ENCODE measurements around the gene GTF3A.

DNA sequence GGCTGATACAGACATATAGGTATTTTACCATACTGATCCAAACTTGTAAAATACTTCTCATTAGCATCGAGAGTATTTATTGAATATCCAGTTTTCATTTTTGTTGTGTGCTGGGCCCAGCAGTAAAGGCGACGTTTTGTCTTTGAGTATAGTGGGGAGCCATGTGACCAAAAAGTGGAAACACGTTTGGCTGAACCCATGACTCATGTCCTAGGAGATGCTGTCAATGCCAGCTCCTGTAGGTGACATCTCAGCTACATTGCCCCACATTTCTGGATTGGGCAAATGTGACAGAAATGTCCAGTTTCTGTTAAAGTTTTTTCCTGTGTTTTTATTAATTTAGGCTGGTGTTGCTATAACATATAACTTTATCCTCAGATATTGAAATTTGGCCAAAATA, 26.1 kb upstream of the GTF3A start:
- TF ChIP-seq, protein P1, sequence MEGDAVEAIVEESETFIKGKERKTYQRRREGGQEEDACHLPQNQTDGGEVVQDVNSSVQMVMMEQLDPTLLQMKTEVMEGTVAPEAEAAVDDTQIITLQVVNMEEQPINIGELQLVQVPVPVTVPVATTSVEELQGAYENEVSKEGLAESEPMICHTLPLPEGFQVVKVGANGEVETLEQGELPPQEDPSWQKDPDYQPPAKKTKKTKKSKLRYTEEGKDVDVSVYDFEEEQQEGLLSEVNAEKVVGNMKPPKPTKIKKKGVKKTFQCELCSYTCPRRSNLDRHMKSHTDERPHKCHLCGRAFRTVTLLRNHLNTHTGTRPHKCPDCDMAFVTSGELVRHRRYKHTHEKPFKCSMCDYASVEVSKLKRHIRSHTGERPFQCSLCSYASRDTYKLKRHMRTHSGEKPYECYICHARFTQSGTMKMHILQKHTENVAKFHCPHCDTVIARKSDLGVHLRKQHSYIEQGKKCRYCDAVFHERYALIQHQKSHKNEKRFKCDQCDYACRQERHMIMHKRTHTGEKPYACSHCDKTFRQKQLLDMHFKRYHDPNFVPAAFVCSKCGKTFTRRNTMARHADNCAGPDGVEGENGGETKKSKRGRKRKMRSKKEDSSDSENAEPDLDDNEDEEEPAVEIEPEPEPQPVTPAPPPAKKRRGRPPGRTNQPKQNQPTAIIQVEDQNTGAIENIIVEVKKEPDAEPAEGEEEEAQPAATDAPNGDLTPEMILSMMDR (IDR thresholded peaks at IDR 0.05 in 8 of 11, conservative IDR thresholded peaks at IDR 0.05 in 3 of 11): no peak
- no peak for TF ChIP-seq POLR2A (IDR thresholded peaks at IDR 0.05)
